SK-N-SH treated with all-trans-retinoic acid at 6 μM for 48 hours (cell line): ENCODE measurements around the gene NFYC.

ENCODE experiments used
- ARNTL ChIP-seq: fragments of 450-650 bp; formaldehyde crosslinking; IDR thresholded peaks from 2 replicates; pipeline ENCODE4 v1.5.0; 2020; ENCODE audit warnings: low read depth, mild to moderate bottlenecking, moderate library complexity, borderline replicate concordance
- CSDC2 ChIP-seq: fragments of 250-450 bp; sonication (Bioruptor Pico); IDR thresholded peaks from 2 replicates; pipeline ENCODE4 v1.5.0; 2020; ENCODE audit warnings: mild to moderate bottlenecking, moderate library complexity
- TCF4 ChIP-seq: fragments of 250-450 bp; sonication (Bioruptor Pico); IDR thresholded peaks from 2 replicates; pipeline ENCODE4 v1.8.0; 2021; ENCODE audit warnings: mild to moderate bottlenecking, moderate library complexity, borderline replicate concordance
- ZFP3 ChIP-seq: fragments of 250-450 bp; sonication (Bioruptor Pico); IDR thresholded peaks from 2 replicates; pipeline ENCODE4 v1.5.0; 2020; ENCODE audit warnings: mild to moderate bottlenecking, moderate library complexity
- ZNF565 ChIP-seq: fragments of 450-650 bp; formaldehyde crosslinking; conservative IDR thresholded peaks from 2 replicates; pipeline ENCODE4 v1.5.0; 2020; ENCODE audit warnings: low read depth, mild to moderate bottlenecking, moderate library complexity
- ZNF70 ChIP-seq: fragments of 450-650 bp; formaldehyde crosslinking; IDR thresholded peaks from 2 replicates; pipeline ENCODE4 v1.5.0; 2020; ENCODE audit warnings: mild to moderate bottlenecking, moderate library complexity
- TF ChIP-seq, protein P1 (sequence below): fragments of 250-450 bp; sonication (Bioruptor Pico); IDR thresholded peaks from 2 replicates; pipeline ENCODE4 v1.5.0; 2020; ENCODE audit warnings: mild to moderate bottlenecking, moderate library complexity
- TF ChIP-seq, protein P2 (sequence below): fragments of 250-450 bp; sonication (Bioruptor Pico); IDR thresholded peaks from 2 replicates; pipeline ENCODE4 v1.5.1; 2020; ENCODE audit warnings: low read depth, mild to moderate bottlenecking, moderate library complexity

DNA sequence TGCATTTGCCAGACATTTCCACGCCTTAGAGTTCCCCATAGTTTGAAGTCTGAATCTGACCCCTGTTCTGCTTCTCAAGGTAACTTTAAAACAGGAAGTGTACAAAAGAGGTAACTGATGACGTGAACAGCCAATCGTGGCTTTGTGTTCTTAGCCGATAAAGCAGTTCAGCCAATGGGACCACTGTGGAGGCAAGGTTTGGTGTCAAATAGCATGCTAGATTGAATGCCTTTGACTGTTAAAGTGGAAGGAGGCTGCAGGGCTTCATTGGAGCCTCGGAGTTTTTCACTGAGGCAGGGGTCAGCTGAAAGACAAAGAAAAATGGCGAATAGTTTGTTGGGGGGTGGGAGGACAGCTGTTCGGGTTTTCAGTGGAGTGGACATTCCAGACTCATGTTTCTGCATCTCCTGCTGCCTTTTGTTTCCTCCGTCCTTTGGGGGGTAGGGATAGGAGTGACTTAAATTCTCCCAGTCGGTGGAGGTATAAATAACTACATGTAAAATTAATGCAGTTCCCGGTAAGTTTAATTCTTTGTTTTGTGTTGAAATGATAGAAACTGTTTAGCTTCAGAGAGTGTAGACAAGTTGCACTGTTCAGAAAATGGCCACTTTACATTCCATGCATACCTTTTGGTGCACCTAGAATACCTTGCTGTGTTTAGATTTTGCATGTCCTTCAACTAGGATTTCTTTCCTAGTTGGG lies 17.7 kb downstream of the NFYC start:
- no peak for TF ChIP-seq ZFP3
- TF ChIP-seq ZNF565 (CRISPR knock-in tag): no peak
- no peak for TF ChIP-seq ZNF70 (CRISPR knock-in tag)
- TF ChIP-seq ARNTL (CRISPR knock-in tag): no peak
- TF ChIP-seq CSDC2 (CRISPR knock-in tag): no peak
- no peak for TF ChIP-seq TCF4 (CRISPR knock-in tag)
- TF ChIP-seq, protein P1, sequence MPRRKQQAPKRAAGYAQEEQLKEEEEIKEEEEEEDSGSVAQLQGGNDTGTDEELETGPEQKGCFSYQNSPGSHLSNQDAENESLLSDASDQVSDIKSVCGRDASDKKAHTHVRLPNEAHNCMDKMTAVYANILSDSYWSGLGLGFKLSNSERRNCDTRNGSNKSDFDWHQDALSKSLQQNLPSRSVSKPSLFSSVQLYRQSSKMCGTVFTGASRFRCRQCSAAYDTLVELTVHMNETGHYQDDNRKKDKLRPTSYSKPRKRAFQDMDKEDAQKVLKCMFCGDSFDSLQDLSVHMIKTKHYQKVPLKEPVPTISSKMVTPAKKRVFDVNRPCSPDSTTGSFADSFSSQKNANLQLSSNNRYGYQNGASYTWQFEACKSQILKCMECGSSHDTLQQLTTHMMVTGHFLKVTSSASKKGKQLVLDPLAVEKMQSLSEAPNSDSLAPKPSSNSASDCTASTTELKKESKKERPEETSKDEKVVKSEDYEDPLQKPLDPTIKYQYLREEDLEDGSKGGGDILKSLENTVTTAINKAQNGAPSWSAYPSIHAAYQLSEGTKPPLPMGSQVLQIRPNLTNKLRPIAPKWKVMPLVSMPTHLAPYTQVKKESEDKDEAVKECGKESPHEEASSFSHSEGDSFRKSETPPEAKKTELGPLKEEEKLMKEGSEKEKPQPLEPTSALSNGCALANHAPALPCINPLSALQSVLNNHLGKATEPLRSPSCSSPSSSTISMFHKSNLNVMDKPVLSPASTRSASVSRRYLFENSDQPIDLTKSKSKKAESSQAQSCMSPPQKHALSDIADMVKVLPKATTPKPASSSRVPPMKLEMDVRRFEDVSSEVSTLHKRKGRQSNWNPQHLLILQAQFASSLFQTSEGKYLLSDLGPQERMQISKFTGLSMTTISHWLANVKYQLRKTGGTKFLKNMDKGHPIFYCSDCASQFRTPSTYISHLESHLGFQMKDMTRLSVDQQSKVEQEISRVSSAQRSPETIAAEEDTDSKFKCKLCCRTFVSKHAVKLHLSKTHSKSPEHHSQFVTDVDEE (CRISPR knock-in tag): no peak
- TF ChIP-seq, protein P2, sequence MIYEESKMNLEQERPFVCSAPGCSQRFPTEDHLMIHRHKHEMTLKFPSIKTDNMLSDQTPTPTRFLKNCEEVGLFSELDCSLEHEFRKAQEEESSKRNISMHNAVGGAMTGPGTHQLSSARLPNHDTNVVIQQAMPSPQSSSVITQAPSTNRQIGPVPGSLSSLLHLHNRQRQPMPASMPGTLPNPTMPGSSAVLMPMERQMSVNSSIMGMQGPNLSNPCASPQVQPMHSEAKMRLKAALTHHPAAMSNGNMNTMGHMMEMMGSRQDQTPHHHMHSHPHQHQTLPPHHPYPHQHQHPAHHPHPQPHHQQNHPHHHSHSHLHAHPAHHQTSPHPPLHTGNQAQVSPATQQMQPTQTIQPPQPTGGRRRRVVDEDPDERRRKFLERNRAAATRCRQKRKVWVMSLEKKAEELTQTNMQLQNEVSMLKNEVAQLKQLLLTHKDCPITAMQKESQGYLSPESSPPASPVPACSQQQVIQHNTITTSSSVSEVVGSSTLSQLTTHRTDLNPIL (CRISPR knock-in tag): no peak
